Neural cell (in vitro differentiated cells): ENCODE results near the gene TAF7L. TPM values are rescaled to one million over a fixed set of nuclear protein-coding genes. Genes with fewer than 3 reads are reported as not detected.

Experiments
- H2AFZ ChIP-seq: fragments of 200-600, 300-800 bp; sonication (generic), shearing (Covaris generic); 2 replicates; pipeline ENCODE4 v1.6.0; 2014; ENCODE audit warnings: low read depth, mild to moderate bottlenecking, antibody characterized with exemption, low read length, moderate library complexity
- H3F3A ChIP-seq: fragments of 200-600 bp; shearing (Covaris generic); 2 replicates; pipeline ENCODE4 v1.6.1; 2016; ENCODE audit warnings: mild to moderate bottlenecking, moderate library complexity, mixed read lengths, antibody characterized with exemption, low read length; ENCODE audit not compliant: insufficient read depth, poor library complexity, severe bottlenecking
- H3K27ac ChIP-seq: fragments of 200-600, 300-800 bp; sonication (generic), shearing (Covaris generic); 2 replicates; pipeline ENCODE4 v1.5.1; 2014; ENCODE audit warnings: mild to moderate bottlenecking, low read length, moderate library complexity
- H3K27me3 ChIP-seq: fragments of 300-800, 200-600 bp; sonication (generic), shearing (Covaris generic); 2 replicates; pipeline ENCODE4 v1.6.0; 2014; ENCODE audit warnings: mild to moderate bottlenecking, low read depth, low read length, moderate library complexity; ENCODE audit not compliant: insufficient read depth
- H3K36me3 ChIP-seq: fragments of 300-800, 200-600 bp; sonication (generic), shearing (Covaris generic); 2 replicates; pipeline ENCODE4 v1.5.1; 2014; ENCODE audit warnings: mild to moderate bottlenecking, antibody characterized with exemption, low read length, moderate library complexity; ENCODE audit not compliant: insufficient read depth
- H3K4me2 ChIP-seq: fragments of 300-800, 200-600 bp; sonication (generic), shearing (Covaris generic); 2 replicates; pipeline ENCODE4 v1.6.0; 2014; ENCODE audit warnings: mild to moderate bottlenecking, low read length
- H3K4me3 ChIP-seq: fragments of 300-800, 200-600 bp; sonication (generic), shearing (Covaris generic); 2 replicates; pipeline ENCODE4 v1.5.1; 2014; ENCODE audit warnings: mild to moderate bottlenecking, low read length, moderate library complexity
- H3K79me2 ChIP-seq: fragments of 200-600 bp; shearing (Covaris generic); replicated peaks from 2 replicates; pipeline ENCODE4 v1.6.0; 2014; ENCODE audit warnings: mild to moderate bottlenecking, low read length, moderate library complexity; ENCODE audit not compliant: insufficient read depth
- H3K9ac ChIP-seq: fragments of 300-800, 200-600 bp; sonication (generic), shearing (Covaris generic); 2 replicates; pipeline ENCODE4 v1.6.1; 2016; ENCODE audit warnings: mild to moderate bottlenecking, low read length, mixed read lengths
- H3K9me2 ChIP-seq: fragments of 200-600 bp; shearing (Covaris generic); 2 replicates; pipeline ENCODE4 v1.6.1; 2016; ENCODE audit warnings: mild to moderate bottlenecking, low read length, mixed read lengths; ENCODE audit not compliant: insufficient read depth
- H3K9me3 ChIP-seq: fragments of 200-600, 300-800 bp; sonication (generic), shearing (Covaris generic); 2 replicates; pipeline ENCODE4 v1.6.1; 2016; ENCODE audit warnings: mild to moderate bottlenecking, mixed run types, low read length, moderate library complexity, mixed read lengths
- H4K20me1 ChIP-seq: fragments of 200-600 bp; shearing (Covaris generic); 2 replicates; pipeline ENCODE4 v1.6.1; 2016; ENCODE audit warnings: mild to moderate bottlenecking, mixed run types; ENCODE audit not compliant: insufficient read depth
- EP300 ChIP-seq: fragments of 450-650 bp; conservative IDR thresholded peaks from 2 replicates; pipeline ENCODE4 v1.6.1; 2014; ENCODE audit warnings: antibody characterized with exemption, mild to moderate bottlenecking, moderate library complexity; ENCODE audit not compliant: poor library complexity, severe bottlenecking
- EZH2 ChIP-seq: fragments of 200-600, 300-800 bp; shearing (Covaris generic), sonication (generic); IDR thresholded peaks from 2 replicates; pipeline ENCODE4 v1.6.1; 2014; ENCODE audit warnings: antibody characterized with exemption, low read length, borderline replicate concordance, mild to moderate bottlenecking; ENCODE audit not compliant: insufficient read depth, poor library complexity, severe bottlenecking
- MXI1 ChIP-seq: fragments of 450-650 bp; conservative IDR thresholded peaks from 2 replicates; pipeline ENCODE4 v1.6.1; 2014; ENCODE audit warnings: antibody characterized with exemption, mild to moderate bottlenecking; ENCODE audit not compliant: poor library complexity, severe bottlenecking
- POLR2AphosphoS5 ChIP-seq: IDR thresholded peaks from 2 replicates; pipeline ENCODE4 v1.6.1; 2012
- RAD21 ChIP-seq: fragments of 450-650 bp; conservative IDR thresholded peaks from 2 replicates; pipeline ENCODE4 v1.6.1; 2014; ENCODE audit warnings: antibody characterized with exemption, mild to moderate bottlenecking, moderate library complexity
- SMC3 ChIP-seq: fragments of 450-650 bp; conservative IDR thresholded peaks from 2 replicates; pipeline ENCODE4 v1.6.1; 2014; ENCODE audit warnings: antibody characterized with exemption, mild to moderate bottlenecking, moderate library complexity; ENCODE audit not compliant: poor library complexity
- TAF1 ChIP-seq: IDR thresholded peaks from 2 replicates; pipeline ENCODE4 v1.6.1; 2012; ENCODE audit warnings: low read depth
- polyA plus RNA-seq: library from polyadenylated mRNA; depleted of rRNA; stranded (reverse); fragments of >200 nt; gene quantifications from 2 replicates; pipeline ENCODE4 v1.2.3, GENCODE V29; 2014
- TF ChIP-seq, protein P1 (sequence below): fragments of 450-650 bp; IDR thresholded peaks from 2 replicates; pipeline ENCODE4 v1.5.1; 2014; ENCODE audit warnings: antibody characterized with exemption, mild to moderate bottlenecking, moderate library complexity; ENCODE audit not compliant: poor library complexity, severe bottlenecking
- TF ChIP-seq, protein P2 (sequence below): IDR thresholded peaks from 2 replicates; pipeline ENCODE4 v1.6.1; 2012; ENCODE audit warnings: borderline replicate concordance

TAF7L gene
- polyA plus RNA-seq, 1 donor from 2014 or later: 0.59 TPM

DNA sequence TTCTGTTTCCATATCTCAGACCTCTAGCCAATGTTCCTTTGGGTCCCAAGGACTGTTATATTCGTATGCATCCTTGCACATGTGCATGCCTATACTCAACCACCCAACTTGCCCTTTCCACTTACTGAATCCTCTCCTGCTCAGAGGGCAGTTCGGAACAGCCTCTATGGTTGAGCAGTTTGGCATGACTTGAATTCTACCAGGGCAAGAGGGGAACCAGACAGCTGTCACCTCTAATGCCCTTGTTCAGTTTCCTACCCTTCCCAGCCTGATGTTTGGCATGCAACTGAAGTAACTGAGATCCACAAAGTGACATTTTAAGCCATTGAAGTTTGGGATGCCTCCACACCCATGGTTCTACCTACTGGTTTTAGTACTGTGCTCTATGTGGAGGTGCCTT, 54.1 kb downstream of the TAF7L start:
- no peak overlapping the region for H3K9ac ChIP-seq
- H3K36me3 ChIP-seq: no peaks in the 10 kb centered on the region
- no peak overlapping the region for H3K27ac ChIP-seq
- no peak overlapping the region for H3K4me3 ChIP-seq
- no peak overlapping the region for H2AFZ ChIP-seq
- TF ChIP-seq SMC3 (no peak), TAF1 (no peak), EP300 (no peak), POLR2AphosphoS5 (no peak), EZH2 (no peak), MXI1 (no peak), RAD21 (no peak)
- TF ChIP-seq, protein P1, sequence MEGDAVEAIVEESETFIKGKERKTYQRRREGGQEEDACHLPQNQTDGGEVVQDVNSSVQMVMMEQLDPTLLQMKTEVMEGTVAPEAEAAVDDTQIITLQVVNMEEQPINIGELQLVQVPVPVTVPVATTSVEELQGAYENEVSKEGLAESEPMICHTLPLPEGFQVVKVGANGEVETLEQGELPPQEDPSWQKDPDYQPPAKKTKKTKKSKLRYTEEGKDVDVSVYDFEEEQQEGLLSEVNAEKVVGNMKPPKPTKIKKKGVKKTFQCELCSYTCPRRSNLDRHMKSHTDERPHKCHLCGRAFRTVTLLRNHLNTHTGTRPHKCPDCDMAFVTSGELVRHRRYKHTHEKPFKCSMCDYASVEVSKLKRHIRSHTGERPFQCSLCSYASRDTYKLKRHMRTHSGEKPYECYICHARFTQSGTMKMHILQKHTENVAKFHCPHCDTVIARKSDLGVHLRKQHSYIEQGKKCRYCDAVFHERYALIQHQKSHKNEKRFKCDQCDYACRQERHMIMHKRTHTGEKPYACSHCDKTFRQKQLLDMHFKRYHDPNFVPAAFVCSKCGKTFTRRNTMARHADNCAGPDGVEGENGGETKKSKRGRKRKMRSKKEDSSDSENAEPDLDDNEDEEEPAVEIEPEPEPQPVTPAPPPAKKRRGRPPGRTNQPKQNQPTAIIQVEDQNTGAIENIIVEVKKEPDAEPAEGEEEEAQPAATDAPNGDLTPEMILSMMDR: no peak
- TF ChIP-seq, protein P2, sequence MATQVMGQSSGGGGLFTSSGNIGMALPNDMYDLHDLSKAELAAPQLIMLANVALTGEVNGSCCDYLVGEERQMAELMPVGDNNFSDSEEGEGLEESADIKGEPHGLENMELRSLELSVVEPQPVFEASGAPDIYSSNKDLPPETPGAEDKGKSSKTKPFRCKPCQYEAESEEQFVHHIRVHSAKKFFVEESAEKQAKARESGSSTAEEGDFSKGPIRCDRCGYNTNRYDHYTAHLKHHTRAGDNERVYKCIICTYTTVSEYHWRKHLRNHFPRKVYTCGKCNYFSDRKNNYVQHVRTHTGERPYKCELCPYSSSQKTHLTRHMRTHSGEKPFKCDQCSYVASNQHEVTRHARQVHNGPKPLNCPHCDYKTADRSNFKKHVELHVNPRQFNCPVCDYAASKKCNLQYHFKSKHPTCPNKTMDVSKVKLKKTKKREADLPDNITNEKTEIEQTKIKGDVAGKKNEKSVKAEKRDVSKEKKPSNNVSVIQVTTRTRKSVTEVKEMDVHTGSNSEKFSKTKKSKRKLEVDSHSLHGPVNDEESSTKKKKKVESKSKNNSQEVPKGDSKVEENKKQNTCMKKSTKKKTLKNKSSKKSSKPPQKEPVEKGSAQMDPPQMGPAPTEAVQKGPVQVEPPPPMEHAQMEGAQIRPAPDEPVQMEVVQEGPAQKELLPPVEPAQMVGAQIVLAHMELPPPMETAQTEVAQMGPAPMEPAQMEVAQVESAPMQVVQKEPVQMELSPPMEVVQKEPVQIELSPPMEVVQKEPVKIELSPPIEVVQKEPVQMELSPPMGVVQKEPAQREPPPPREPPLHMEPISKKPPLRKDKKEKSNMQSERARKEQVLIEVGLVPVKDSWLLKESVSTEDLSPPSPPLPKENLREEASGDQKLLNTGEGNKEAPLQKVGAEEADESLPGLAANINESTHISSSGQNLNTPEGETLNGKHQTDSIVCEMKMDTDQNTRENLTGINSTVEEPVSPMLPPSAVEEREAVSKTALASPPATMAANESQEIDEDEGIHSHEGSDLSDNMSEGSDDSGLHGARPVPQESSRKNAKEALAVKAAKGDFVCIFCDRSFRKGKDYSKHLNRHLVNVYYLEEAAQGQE: no peak
- H3F3A ChIP-seq: no peaks in the 10 kb centered on the region
- no peaks in the 10 kb centered on the region for H3K9me3 ChIP-seq
- no peaks in the 10 kb centered on the region for H3K9me2 ChIP-seq
- no peaks in the 10 kb centered on the region for H3K27me3 ChIP-seq
- no peaks in the 10 kb centered on the region for H3K79me2 ChIP-seq
- H3K4me2 ChIP-seq: no peak overlapping the region
- H4K20me1 ChIP-seq: no peaks in the 10 kb centered on the region

DNA sequence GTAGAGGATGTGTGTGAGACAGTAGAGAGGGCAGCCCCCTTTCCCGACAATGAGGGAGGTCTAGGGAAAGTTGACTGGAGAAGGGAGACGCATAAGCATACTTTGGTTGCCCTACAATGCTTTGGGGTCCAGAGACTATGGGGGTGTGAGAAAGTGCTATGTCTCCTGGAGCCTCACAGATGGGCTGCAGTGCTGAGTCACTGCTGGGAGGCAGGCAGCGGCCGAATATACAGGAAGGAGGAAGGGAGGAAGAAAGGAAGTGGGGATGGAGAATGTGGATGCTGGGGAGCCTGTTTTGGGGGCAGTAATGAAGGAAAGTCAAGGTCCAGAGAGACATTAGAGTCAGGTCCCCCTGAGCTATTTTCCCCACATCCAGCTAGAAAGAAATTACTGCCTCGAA, 58.8 kb downstream of the TAF7L start:
- H3K36me3 ChIP-seq: no peaks in the 10 kb centered on the region
- no peak overlapping the region for H3K4me2 ChIP-seq
- no peak overlapping the region for H2AFZ ChIP-seq
- no peak overlapping the region for H3K27ac ChIP-seq
- H3F3A ChIP-seq: no peaks in the 10 kb centered on the region
- H4K20me1 ChIP-seq: no peaks in the 10 kb centered on the region
- no peaks in the 10 kb centered on the region for H3K27me3 ChIP-seq
- no peak overlapping the region for H3K4me3 ChIP-seq
- H3K9me2 ChIP-seq: no peaks in the 10 kb centered on the region
- H3K9ac ChIP-seq: no peak overlapping the region
- TF ChIP-seq EZH2 (no peak), EP300 (no peak), SMC3 (no peak), RAD21 (no peak), TAF1 (no peak), POLR2AphosphoS5 (no peak), MXI1 (no peak)
- TF ChIP-seq, protein P1: no peak
- TF ChIP-seq, protein P2: no peak
- H3K79me2 ChIP-seq: no peaks in the 10 kb centered on the region
- no peaks in the 10 kb centered on the region for H3K9me3 ChIP-seq
